T-helper 1 cell treated with Interleukin-12 subunit alpha and Interleukin-12 subunit beta and Interleukin-4 antibody, amounts not matched to agents 30 μg/mL and 1 μg/mL, for 36 hours (primary cell): ENCODE measurements around the gene RBM15.

Experiments
- H3K27ac Mint-ChIP-seq: one replicate; pipeline ENCODE4 v1.8.0; 2021; ENCODE audit warnings: mild to moderate bottlenecking, mixed read lengths
- H3K27me3 Mint-ChIP-seq: one replicate; pipeline ENCODE4 v1.8.0; 2021; ENCODE audit warnings: low read depth, mixed read lengths
- H3K36me3 Mint-ChIP-seq: one replicate; pipeline ENCODE4 v1.8.0; 2021; ENCODE audit warnings: low read depth, mixed read lengths
- H3K4me1 Mint-ChIP-seq: one replicate; pipeline ENCODE4 v1.8.0; 2021; ENCODE audit warnings: low read depth, mixed read lengths
- H3K4me3 Mint-ChIP-seq: one replicate; pipeline ENCODE4 v1.8.0; 2021; ENCODE audit warnings: mild to moderate bottlenecking, moderate library complexity, mixed read lengths
- H3K9me3 Mint-ChIP-seq: one replicate; pipeline ENCODE4 v1.8.0; 2021; ENCODE audit warnings: mixed read lengths

Gene RBM15

GRCh38 chr1:110309767-110310166 is 29.4 kb upstream of the RBM15 start:
- no peaks in the 10 kb centered on the region for H3K27me3 Mint-ChIP-seq
- no peak overlapping the region for H3K4me3 Mint-ChIP-seq
- no peaks in the 10 kb centered on the region for H3K9me3 Mint-ChIP-seq
- no peaks in the 10 kb centered on the region for H3K4me1 Mint-ChIP-seq
- no peak overlapping the region for H3K27ac Mint-ChIP-seq
- no peaks in the 10 kb centered on the region for H3K36me3 Mint-ChIP-seq

DNA sequence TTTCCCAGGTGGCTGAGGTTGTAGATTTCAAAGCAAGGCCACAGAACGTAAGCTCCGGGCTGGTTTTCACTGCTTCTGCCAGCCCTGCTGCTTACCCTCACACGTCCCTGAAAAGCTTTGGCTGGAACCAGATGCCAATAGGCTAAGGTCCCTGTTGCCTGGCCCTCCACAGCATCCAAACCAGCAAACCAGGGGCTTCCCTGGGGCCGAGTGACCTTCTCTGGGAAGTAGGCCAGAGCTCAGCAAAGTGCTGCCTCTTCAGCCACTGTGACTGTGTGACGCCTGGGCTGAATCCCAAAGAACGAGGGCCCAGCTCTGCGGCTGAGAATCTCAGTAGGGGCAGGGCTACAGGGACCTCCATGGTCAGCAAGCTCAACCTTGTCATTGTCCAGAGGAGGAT is 28.9 kb upstream of the RBM15 start:
- no peaks in the 10 kb centered on the region for H3K9me3 Mint-ChIP-seq
- no peaks in the 10 kb centered on the region for H3K27me3 Mint-ChIP-seq
- H3K4me1 Mint-ChIP-seq = no peaks in the 10 kb centered on the region
- no peaks in the 10 kb centered on the region for H3K36me3 Mint-ChIP-seq
- H3K27ac Mint-ChIP-seq = no peak overlapping the region
- no peak overlapping the region for H3K4me3 Mint-ChIP-seq

DNA sequence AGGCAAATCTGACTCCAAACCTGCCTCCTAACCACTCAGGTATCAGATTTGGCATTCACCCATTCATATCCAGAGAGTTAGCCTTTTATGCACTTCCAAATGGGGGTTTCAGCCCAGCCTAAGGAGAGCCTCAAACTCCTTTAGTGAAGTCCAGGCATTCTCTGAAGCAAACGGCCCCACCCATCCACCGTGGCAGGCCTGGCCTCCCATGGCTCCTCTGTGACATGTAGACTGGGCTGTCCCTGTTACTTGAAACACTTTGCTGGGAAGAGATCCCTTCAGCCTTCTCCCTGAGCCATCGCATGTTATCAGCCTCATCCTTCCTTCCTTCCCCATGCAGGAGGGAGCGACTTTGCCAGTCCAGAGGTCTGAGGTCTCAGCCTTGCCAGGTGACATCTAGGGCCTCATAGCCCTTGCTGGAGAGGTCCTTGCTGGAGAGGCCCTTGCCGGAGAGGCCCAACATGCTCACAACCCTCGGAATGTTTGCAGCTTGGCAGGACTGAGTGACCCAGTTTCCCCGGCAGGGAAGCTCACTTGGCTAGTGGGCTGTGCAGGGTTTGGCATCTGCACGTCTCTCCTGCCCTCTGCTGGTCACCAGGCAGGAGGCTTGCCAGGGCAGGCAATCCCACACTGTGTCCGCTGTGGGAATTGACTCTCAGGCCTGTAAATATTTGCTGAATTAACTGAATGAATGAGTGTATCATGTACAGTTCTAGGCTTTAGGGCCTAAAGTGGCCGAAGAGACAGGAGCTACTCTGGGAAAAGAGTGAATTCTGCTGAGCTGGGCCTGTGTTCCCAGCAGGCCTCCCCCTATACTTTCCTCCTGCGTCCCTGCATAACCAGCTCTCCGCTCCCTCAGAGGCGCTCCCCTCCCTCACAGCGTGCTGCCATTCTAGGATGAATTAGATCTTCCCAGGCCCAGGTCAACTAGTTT is 26.7 kb upstream of the RBM15 start:
- H3K9me3 Mint-ChIP-seq = no peaks in the 10 kb centered on the region
- no peak overlapping the region for H3K27ac Mint-ChIP-seq
- no peaks in the 10 kb centered on the region for H3K4me1 Mint-ChIP-seq
- H3K36me3 Mint-ChIP-seq = no peaks in the 10 kb centered on the region
- no peaks in the 10 kb centered on the region for H3K27me3 Mint-ChIP-seq
- no peak overlapping the region for H3K4me3 Mint-ChIP-seq

- H3K36me3 Mint-ChIP-seq = no peaks in the 10 kb centered on the region
- H3K4me3 Mint-ChIP-seq = no peak overlapping the region
These were observed 22.4 kb upstream of the RBM15 start for GRCh38 chr1:110316735-110317134.

GRCh38 chr1:110318046-110318445 is 21.1 kb upstream of the RBM15 start:
- Mint-ChIP-seq H3K27me3 (peaks cover 7% of the 10 kb centered on the region), H3K4me1 (no peaks in the 10 kb centered on the region), H3K9me3 (no peaks in the 10 kb centered on the region), H3K27ac (no peak overlapping the region), H3K4me3 (no peak overlapping the region), H3K36me3 (no peaks in the 10 kb centered on the region)

More at GRCh38 chr1:110316735-110317134, 22.4 kb upstream of the RBM15 start:
- no peaks in the 10 kb centered on the region for H3K4me1 Mint-ChIP-seq
- H3K9me3 Mint-ChIP-seq = no peaks in the 10 kb centered on the region
- H3K27me3 Mint-ChIP-seq = peaks cover 4% of the 10 kb centered on the region
- no peak overlapping the region for H3K27ac Mint-ChIP-seq

- H3K36me3 Mint-ChIP-seq = no peaks in the 10 kb centered on the region
- H3K4me3 Mint-ChIP-seq = no peak overlapping the region
- H3K27me3 Mint-ChIP-seq = peaks cover 12% of the 10 kb centered on the region
- no peaks in the 10 kb centered on the region for H3K9me3 Mint-ChIP-seq
- no peaks in the 10 kb centered on the region for H3K4me1 Mint-ChIP-seq
- H3K27ac Mint-ChIP-seq = no peak overlapping the region
These were observed 19.6 kb upstream of the RBM15 start for GRCh38 chr1:110319332-110320167.

- Mint-ChIP-seq H3K36me3 (no peaks in the 10 kb centered on the region), H3K9me3 (no peaks in the 10 kb centered on the region), H3K27me3 (peaks cover 12% of the 10 kb centered on the region), H3K4me3 (no peak overlapping the region), H3K4me1 (no peaks in the 10 kb centered on the region), H3K27ac (no peak overlapping the region)
These were observed 19.0 kb upstream of the RBM15 start for GRCh38 chr1:110320168-110320518.

DNA sequence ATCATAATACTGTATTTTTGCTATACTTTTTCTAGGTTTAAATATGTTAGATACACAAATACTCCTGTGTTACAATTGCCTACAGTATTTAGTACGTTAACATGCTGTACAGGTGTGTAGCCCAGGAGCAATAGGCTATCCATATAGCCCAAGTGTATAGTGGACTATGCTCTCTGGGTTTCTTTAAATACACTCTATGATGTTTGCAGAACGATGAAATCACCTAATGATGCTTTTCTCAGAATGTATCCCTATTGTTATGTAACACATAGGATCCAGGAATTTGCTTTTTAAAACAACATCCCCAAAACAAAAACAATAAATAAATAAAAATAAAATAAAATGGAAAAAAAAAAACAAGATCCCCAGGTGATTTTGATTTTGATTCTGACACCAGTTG is 18.1 kb upstream of the RBM15 start:
- H3K27me3 Mint-ChIP-seq = peaks cover 12% of the 10 kb centered on the region
- no peak overlapping the region for H3K4me3 Mint-ChIP-seq
- no peak overlapping the region for H3K27ac Mint-ChIP-seq
- H3K36me3 Mint-ChIP-seq = no peaks in the 10 kb centered on the region
- no peaks in the 10 kb centered on the region for H3K4me1 Mint-ChIP-seq
- no peaks in the 10 kb centered on the region for H3K9me3 Mint-ChIP-seq

GRCh38 chr1:110321846-110322245 is 17.3 kb upstream of the RBM15 start:
- H3K4me3 Mint-ChIP-seq = no peak overlapping the region
- H3K27ac Mint-ChIP-seq = no peak overlapping the region
- H3K27me3 Mint-ChIP-seq = peaks cover 16% of the 10 kb centered on the region
- no peaks in the 10 kb centered on the region for H3K36me3 Mint-ChIP-seq
- H3K4me1 Mint-ChIP-seq = no peaks in the 10 kb centered on the region
- H3K9me3 Mint-ChIP-seq = no peaks in the 10 kb centered on the region

- Mint-ChIP-seq H3K27ac (no peak overlapping the region), H3K27me3 (peaks cover 13% of the 10 kb centered on the region), H3K9me3 (no peaks in the 10 kb centered on the region), H3K36me3 (no peaks in the 10 kb centered on the region), H3K4me1 (no peaks in the 10 kb centered on the region), H3K4me3 (no peak overlapping the region)
These were observed 14.5 kb upstream of the RBM15 start for GRCh38 chr1:110324667-110325066.

GRCh38 chr1:110326826-110327225 is 12.4 kb upstream of the RBM15 start:
- Mint-ChIP-seq H3K9me3 (no peaks in the 10 kb centered on the region), H3K27me3 (peaks cover 11% of the 10 kb centered on the region), H3K36me3 (no peaks in the 10 kb centered on the region), H3K4me1 (no peaks in the 10 kb centered on the region), H3K27ac (no peak overlapping the region), H3K4me3 (no peak overlapping the region)

DNA sequence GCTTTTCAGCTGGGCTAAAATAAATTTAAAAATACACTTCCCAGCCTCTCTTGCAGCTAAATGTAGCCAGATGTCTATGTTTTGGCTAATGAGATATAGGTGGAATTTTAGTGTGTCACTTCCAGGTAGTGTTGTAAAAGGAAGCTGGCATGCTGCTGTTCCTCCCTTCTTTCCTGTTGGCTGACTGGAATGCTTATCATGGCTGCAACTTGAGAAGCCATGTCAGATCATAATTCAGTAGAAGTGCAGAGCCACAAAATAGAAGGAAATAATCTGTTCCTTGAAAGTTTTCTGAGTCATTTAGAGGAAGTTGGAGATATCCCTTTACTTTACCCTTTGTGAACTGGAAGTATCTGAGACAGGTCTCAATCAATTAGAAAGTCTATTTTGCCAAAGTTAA is 10.9 kb upstream of the RBM15 start:
- Mint-ChIP-seq H3K27ac (no peak overlapping the region), H3K36me3 (no peaks in the 10 kb centered on the region), H3K4me3 (no peak overlapping the region), H3K9me3 (no peaks in the 10 kb centered on the region), H3K27me3 (peaks cover 8% of the 10 kb centered on the region), H3K4me1 (no peaks in the 10 kb centered on the region)

- Mint-ChIP-seq H3K9me3 (no peaks in the 10 kb centered on the region), H3K27ac (no peak overlapping the region), H3K4me3 (no peak overlapping the region), H3K27me3 (peaks cover 6% of the 10 kb centered on the region), H3K4me1 (no peaks in the 10 kb centered on the region), H3K36me3 (no peaks in the 10 kb centered on the region)
These were observed 10.5 kb upstream of the RBM15 start for GRCh38 chr1:110328700-110329099.

- Mint-ChIP-seq H3K4me3 (no peak overlapping the region), H3K27me3 (no peaks in the 10 kb centered on the region), H3K27ac (no peak overlapping the region), H3K4me1 (peaks cover 21% of the 10 kb centered on the region), H3K36me3 (peaks cover 5% of the 10 kb centered on the region), H3K9me3 (no peaks in the 10 kb centered on the region)
These were observed 3.9 kb upstream of the RBM15 start for GRCh38 chr1:110335265-110335664.
